ENCODE data around the gene TEX52.

Gene TEX52

DNA sequence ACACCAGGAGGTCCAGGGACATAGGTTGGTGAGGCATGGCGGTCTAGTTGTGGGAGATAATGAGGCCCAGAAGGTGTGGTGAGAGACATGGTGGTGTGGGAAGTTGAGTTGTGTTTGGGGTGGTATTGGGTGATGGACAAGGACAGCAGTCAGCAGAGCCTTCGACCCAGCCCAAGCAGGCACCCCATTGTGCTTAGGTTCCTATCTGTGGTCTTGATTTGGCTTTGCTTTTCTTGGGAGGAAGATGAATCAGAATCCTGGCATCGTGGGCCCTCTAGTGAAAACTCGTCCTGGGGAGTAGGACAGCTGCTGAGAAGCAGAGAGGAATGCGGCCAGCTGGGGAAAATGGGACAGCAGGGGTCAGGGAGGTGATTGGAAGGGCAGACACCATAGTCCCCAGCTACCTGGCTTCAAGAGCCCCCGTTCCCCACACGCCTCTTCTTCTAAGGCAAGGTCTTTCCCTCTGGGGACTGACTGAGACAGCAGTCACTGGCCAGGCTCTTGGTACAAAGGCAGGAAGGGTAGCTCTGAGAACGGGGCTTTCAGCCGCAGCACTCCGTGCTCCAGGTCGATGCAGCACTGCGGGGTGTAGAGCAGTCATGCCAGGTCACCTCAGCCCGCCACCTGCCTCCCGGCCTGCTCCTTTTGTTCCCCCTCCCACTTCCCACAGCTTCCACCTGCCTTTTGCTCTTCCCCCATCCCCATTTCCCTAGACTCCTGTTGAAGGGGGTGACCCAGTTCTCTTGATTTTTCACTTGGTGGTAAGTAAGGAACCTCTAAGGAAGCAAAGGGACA lies 29.9 kb downstream of the TEX52 start:
- DNase-seq: no peak

DNA sequence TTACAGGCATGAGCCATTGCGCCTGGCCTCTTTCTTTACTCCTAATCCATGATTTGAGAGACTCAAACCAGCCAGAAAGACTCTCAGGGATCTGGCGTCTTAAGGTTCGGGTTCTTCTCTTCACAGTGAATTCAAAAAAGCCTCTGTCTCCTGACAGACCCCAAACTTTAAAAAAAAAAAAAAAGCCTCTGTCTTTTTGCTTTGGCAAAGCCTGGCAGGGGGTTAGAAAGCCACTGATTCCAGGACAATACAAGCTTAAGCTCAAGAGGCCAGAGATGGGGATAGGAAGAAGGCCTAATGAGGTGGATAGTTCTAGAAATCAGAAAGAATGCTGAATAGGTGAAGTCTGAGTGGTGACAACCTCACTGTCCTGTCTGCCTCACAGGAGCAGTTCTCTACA lies 30.8 kb downstream of the TEX52 start:
- no peak for DNase-seq

DNA sequence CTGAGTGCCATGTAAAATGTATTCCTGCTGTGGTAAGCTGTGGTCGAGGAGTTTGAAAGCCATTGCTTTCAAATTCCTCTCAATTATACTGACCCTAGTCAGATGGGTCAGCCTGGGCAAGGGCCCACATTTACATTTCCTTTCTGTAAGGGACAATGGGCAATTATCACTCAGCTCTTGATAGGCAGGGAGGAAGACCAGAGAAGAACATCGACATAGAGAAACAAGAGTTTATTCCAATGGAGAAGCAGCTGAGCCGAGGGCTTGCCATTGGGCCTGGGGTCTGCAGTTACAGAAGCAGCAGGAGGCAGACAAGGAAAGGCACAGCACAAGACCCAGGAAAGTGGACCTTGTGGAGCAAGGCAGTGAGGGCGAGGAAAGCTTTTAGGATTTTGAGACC lies 31.7 kb downstream of the TEX52 start:
- no peak for DNase-seq

DNA sequence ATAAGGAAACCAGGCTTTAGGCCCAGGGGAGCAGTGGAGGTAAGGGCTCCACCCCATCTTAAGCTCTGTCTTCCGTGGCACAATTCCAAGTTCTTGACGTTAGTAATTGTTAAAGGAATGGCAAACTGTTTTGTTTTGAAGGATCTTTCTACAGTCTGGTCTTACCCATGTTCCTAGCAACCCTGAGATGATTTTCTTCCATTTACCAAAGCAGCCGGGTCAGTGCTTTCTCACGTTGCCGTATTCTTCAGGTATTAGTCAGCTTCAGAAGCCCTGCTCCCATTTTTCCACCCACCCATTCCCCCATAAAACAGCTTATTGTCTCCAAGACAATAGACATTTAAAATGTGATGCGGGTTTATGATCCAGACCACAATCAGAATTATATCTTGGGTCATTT lies 32.3 kb downstream of the TEX52 start:
- no peak for DNase-seq

DNA sequence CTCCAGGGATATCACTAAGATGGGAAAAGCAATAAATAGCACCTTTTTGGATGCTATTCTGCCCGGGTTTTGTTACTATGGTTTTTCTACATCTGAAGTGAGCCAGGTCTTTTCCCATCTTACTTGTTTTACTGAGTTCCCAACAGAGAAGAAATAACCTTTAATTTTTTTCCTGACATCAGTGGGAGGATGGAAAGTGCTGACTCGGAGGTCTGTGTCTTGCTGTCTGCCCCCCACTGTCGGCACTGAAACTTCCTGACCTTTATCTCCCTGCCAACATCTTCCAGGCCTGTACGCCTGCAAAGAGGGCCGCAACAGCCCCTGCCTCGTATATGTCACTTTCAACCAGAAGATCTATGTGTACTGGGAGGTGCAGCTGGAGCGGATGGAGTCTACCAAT lies 33.4 kb downstream of the TEX52 start:
- no peak for DNase-seq

DNA sequence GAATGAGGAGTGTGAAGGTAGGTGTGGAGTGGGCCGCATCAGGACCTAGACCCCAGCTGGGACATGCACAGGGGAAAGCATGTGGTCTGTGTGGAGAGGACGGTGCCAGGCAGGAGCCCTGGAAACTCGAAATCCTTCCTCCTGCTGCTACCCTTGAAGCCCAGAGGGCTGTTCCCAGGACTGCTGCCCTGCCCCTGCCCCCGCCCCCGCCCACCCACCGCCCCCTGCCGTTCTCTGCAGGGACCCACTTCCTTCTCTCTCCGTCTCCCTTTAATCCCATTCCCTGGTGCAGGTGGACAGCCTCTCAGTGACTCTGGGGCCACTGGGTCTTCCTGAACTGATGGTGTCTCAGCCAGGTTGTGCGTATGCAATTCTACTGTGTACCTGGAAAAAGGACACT lies 36.4 kb downstream of the TEX52 start:
- no peak for DNase-seq

DNA sequence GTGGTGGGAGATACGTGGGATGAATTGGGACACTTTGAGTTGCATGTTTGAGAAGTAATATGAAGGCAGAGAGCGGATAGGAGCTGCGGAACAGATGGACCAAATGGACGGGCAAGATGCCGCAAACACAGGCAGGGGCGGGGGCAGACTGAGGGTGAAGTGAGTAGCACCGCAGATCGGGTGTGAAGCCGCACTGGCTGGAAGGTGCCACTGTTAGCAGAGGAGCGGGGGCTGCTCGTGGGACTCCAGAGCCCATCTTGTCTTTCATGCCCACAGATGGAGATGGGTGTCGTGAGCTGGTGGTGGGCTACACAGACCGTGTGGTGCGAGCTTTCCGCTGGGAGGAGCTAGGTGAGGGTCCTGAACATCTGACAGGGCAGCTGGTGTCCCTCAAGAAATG lies 37.0 kb downstream of the TEX52 start:
- DNase-seq: no peak

DNA sequence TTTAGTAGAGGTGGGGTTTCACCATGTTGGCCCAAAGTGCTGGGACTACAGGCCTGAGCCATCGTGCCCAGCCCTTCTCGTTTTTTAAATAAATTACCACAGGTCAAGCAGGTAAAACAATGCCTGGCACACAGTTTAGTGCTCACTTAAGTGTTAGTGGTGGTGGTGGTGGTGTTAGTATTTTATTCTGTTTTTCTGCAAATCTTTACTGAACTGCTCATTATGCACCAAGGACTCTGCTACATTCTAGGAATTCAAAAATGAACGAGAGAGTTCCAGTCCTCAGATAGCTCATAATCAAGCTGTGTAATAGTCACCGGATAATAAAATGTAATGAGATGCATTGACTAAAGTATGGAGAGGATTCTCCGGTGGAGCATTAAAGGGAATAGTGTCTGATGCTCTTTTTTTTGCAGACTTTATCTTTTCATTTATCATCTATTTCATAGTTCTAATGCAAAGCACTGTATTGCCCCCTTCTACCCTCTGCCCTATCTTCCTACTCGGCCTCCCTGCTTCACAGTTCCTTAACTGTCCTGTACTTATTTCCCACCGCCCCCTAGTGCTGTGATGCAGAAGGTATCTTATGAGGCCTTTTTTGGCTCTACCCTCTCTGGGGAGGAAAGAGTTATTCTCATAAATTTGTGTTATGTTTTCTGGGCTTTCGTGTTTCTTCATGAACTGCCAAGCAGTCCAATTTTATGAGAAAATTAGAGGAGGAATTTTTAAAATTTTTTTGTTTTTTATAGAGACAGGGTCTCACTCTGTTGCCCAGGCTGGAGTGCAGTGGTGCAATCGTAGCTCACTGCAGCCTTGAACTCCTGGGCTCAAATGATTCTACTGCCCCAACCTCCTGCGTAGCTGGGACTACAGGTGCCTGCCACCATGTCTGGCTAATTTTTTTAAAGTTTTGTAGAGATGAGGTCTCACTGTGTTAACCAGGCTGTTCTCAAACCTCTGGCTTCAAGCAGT lies 43.3 kb downstream of the TEX52 start:
- no peak for DNase-seq

DNA sequence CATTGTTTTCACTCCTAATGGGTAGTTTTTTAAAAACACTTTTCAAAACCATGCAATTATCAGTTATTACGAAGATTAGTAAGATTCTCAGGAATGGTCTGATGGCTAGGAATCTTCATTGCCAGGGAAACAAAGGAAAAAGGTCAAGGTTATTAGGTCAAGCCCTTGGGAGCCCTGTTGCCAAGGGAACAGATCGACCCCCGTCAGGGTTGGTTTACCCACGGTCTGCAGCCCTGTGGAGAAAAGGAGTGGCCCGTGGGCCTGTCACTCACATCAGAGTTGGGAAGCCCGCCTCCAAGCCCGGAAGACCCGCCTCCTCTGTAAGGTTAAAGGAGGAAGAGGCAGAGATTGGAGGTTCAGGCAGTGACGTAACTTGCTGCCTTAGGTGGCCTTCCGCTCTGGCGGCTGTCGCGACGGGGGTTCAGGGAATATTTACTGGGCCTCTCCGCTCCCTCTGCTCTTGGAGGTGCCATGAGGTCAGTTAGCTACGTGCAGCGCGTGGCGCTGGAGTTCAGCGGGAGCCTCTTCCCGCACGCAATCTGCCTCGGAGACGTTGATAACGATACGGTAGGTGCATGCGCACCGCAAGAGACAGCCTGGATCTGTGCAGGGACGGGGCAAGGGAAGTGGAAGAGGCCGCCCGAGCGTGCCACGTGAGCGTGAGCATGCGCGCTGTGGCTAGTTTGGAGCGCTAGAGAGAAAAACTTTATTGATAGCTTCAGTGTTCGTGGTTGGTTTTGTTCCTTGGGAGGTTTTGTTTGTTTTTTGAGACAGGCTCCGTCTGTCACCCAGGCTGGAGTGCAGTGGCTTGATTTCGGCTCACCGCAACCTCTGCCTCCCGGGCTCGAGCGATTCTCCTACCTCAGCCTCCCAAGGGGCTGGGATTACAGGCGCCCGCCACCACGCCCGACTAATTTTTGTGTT lies 44.3 kb downstream of the TEX52 start, which contains the start of gene ITFG2:
Gene ITFG2, plus strand, starts transcription at position 379 of the 924 bp plus-strand sequence. Its CDS starts 93 bp downstream, at position 472.
- peak; percentile 97 to 99 for DNase-seq

DNA sequence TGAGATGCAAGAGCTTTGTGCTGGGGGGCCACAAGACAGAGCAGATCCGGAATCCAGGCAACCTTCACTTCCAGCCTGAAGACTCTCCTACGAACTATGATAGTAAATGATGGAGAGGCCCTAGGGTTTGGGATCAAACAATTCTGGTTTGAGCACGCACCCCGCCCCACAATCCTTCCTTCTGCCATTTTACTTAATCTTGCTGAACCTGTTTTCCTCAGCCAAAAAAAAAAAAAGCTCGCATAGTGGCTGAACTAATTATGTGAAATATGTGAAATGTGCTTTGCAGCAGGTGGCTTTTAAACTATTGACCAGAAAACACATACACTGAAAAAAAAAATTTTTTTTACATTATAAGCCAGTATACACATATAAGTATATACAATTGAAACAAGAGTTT lies 45.0 kb downstream of the TEX52 start:
- no peak for DNase-seq

DNA sequence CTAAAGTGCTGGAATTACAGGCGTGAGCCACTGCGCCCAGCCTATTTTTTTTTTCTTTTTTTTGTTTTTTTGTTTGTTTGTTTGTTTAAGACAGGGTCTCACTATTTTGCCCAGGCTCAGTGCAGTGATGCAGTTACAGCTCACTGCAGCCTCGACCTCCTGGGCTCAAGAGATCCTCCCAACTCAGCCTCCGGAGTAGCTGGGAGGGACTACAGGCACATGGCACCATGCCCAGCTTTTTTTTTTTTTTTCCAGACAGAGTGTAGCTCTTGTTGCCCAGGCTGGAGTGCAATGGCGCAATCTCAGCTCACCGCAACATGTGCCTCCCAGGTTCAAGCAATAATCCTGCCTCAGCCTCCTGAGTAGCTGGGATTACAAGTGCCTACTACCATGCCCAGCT lies 50.1 kb downstream of the TEX52 start:
- no peak for DNase-seq

DNA sequence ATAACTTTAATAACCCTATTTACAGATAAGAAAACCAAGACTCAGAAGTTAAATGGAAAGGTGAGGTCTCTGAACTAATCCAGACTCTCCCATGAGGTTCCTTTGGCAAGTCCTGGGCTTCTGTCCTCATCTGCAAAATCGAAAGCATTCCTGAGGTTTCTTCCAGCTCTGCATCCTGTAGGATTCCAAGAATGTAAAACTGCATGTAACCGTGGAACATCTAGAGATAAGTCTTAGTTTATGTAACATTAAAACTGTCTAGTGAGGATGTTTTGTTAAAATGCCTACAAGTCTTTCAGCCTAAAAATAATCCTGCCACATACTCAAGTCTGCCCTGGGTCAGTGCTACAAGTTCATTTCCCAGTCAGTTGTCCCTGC lies 51.7 kb downstream of the TEX52 start:
- DNase-seq: no peak

DNA sequence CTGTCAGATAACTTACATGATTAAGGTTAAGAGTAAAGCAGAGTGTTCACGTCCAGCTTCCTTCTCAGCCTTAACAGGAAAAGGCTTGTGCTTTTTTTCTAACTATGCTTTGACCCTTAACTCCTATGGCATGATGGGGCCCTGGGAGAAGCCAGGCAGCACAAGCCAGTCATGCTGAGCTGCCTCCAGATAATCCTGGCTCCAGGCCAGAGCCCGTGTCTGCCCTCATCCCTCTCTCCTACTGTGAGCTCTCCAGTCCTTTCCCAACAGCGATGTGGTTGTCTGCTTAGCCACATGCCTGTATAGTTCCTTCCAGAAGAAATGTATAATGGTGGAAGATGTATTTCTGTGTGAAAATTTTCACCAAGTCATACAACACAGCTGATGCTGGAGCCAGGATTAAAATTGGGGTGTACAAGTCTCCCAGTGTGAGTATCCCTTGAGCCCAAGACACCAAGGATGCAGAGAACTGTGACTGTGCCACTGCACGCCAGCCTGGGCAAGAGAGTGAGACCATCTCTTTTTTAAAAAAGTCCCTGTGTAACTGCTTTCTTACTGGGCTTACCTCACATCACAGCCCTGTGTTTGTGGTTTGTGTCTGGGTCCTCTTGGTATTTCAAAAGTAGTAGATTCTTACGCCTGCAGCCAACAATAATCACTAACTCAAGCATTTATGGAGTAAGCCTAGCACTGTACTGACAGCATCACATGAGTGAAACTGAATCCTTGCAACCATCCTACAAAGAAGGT lies 52.3 kb downstream of the TEX52 start:
- peak in 1 of 2 experiments; percentile 23 for DNase-seq

DNA sequence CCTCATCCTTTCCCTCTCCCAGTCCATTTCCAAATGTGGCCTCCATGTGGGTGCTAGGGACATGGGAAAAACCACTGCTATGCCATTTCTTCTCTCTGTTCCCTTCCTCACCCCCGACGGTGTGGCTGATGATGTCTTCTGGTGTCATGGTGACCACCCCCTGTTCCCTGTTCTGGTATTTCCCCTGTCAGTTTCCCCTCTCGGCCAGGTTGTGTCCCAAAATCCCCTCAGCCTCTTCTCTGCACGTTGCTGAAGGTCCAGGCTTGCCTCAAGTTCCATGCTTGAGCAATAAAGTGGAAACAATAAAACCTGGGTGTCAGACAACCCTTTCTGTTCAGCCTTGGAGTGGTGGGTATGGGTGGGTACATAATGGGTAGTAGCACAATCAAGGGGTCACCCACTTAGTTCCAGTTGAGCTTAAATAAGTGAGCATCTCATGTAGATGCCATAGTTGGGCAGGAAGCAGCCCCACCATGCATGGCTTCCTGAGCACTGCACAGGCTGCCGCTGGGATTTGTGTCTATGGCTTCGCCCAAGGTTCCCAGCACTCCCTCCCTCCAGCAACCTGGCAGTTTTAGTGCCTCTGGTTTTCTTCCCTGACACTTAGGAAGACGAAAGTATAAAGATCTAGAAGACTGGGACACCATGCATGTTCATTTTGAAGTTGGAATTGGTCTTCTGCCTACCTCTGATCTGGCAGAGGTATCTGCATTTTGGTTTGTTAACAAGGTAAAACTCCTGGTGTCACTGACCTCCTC lies 53.0 kb downstream of the TEX52 start:
- DNase-seq: no peak

DNA sequence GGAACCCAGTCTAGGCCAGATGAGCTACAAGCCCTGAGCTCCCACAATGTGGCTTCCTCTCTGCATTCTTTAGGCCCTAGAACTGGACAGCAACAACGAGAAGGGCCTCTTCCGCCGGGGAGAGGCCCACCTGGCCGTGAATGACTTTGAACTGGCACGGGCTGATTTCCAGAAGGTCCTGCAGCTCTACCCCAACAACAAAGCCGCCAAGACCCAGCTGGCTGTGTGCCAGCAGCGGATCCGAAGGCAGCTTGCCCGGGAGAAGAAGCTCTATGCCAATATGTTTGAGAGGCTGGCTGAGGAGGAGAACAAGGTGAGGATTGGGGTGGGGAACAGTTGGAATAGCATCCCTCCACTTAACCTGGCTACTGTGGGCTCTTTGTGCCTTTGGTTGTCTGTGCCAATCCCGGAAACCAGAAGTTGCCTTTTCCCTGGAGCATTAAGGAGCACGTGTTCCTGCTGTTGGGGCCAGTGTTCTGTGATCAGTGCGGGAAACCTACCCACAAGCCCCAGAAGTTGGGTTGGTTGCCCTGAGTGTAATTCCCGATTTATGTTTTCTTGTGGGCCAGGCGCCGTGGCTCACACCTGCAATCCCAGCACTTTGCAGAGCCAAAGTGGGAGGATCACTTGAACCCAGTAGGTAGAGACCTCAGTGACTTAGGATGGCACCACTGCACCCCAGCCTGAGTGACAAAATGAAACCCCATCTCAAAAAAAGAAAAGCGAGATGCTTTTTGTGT lies 55.6 kb downstream of the TEX52 start:
- peak; percentile 77 to 92 for DNase-seq

DNA sequence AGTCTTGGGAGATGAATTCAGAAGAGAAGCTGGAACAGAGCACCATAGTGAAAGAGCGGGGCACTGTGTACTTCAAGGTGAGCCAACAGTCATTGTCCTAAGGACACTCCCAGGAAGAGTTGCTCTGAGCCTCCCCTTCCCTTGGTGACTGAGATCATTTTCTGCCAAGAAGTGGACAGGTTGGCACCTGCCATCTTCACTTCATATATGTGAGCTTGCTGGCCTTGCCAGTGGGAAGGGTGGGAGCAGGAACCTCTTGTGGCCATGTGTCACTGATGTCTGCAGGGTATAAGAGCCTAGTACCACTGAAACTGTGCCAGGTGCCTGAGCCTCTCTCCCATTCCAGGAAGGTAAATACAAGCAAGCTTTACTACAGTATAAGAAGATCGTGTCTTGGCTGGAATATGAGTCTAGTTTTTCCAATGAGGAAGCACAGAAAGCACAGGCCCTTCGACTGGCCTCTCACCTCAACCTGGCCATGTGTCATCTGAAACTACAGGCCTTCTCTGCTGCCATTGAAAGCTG lies 56.7 kb downstream of the TEX52 start:
- DNase-seq: no peak
